WERI-Rb-1 (cell line): Measurements from ENCODE around the gene LBH.
A peak's percentile ranks its signal among the peaks of the same experiment; 100 is the strongest.

Experiments
- DNase-seq: peaks from one replicate; pipeline ENCODE4 v3.0.0-alpha.2; 2020
- H3K27ac ChIP-seq: fragments of 250-450 bp; sonication (Bioruptor Pico); 2 replicates; pipeline ENCODE4 v1.5.1; 2020; ENCODE audit warnings: mild to moderate bottlenecking, moderate library complexity
- H3K27me3 ChIP-seq: fragments of 250-450 bp; sonication (Bioruptor Pico); 2 replicates; pipeline ENCODE4 v1.5.1; 2021; ENCODE audit warnings: mild to moderate bottlenecking, low read depth, moderate library complexity; ENCODE audit not compliant: insufficient read depth, severe bottlenecking
- H3K36me3 ChIP-seq: fragments of 250-450 bp; sonication (Bioruptor Pico); 2 replicates; pipeline ENCODE4 v1.5.1; 2020; ENCODE audit warnings: mild to moderate bottlenecking, moderate library complexity
- H3K4me3 ChIP-seq: 2 replicates; pipeline ENCODE4 v1.5.1; 2011; ENCODE audit warnings: low read depth, mild to moderate bottlenecking, control low read depth, low read length
- H3K9me3 ChIP-seq: fragments of 250-450 bp; sonication (Bioruptor Pico); 2 replicates; pipeline ENCODE4 v1.5.1; 2021; ENCODE audit warnings: mild to moderate bottlenecking, moderate library complexity; ENCODE audit not compliant: severe bottlenecking
- CTCF ChIP-seq: IDR thresholded peaks from 2 replicates; pipeline ENCODE4 v1.5.1; 2011; ENCODE audit warnings: low read depth, mild to moderate bottlenecking, control low read depth, inconsistent platforms, low read length

Gene LBH

GRCh38 chr2:30233271-30234009 is 2.1 kb downstream of the LBH start:
- H3K27ac ChIP-seq = no peak overlapping the region
- H3K27me3 ChIP-seq = peaks cover 22% of the 10 kb centered on the region
- H3K36me3 ChIP-seq = peaks cover 19% of the 10 kb centered on the region
- no peak for DNase-seq
- H3K9me3 ChIP-seq = peaks cover 2% of the 10 kb centered on the region
- peak overlapping the region; percentile 62; the same call in 1 of the 2 replicates for H3K4me3 ChIP-seq
- TF ChIP-seq CTCF = no peak

GRCh38 chr2:30234180-30234971 is 3.0 kb downstream of the LBH start:
- TF ChIP-seq CTCF = no peak
- DNase-seq = no peak
- H3K4me3 ChIP-seq = no peak overlapping the region
- peaks cover 22% of the 10 kb centered on the region for H3K27me3 ChIP-seq
- peaks cover 19% of the 10 kb centered on the region for H3K36me3 ChIP-seq
- no peak overlapping the region for H3K27ac ChIP-seq
- peaks cover 2% of the 10 kb centered on the region for H3K9me3 ChIP-seq

- H3K9me3 ChIP-seq = peaks cover 2% of the 10 kb centered on the region
- no peak overlapping the region for H3K4me3 ChIP-seq
- peaks cover 22% of the 10 kb centered on the region for H3K36me3 ChIP-seq
- no peak for TF ChIP-seq CTCF
- H3K27ac ChIP-seq = no peak overlapping the region
- H3K27me3 ChIP-seq = peaks cover 21% of the 10 kb centered on the region
- no peak for DNase-seq
Observed at GRCh38 chr2:30235008-30235655, 3.8 kb downstream of the LBH start.

GRCh38 chr2:30235859-30236535 is 4.7 kb downstream of the LBH start:
- Histone ChIP-seq H3K36me3 (peaks cover 22% of the 10 kb centered on the region), H3K27ac (no peak overlapping the region), H3K27me3 (peaks cover 14% of the 10 kb centered on the region), H3K9me3 (peaks cover 2% of the 10 kb centered on the region), H3K4me3 (no peak overlapping the region)
- no peak for DNase-seq
- TF ChIP-seq CTCF = no peak

GRCh38 chr2:30236591-30237238 is 5.4 kb downstream of the LBH start:
- Histone ChIP-seq H3K27ac (no peak overlapping the region), H3K27me3 (peaks cover 14% of the 10 kb centered on the region), H3K4me3 (no peak overlapping the region), H3K36me3 (peaks cover 22% of the 10 kb centered on the region), H3K9me3 (no peaks in the 10 kb centered on the region)
- DNase-seq = no peak
- no peak for TF ChIP-seq CTCF
